Measurements from ENCODE around the gene TET2. TPM values are rescaled to one million over a fixed set of nuclear protein-coding genes. Genes with fewer than 3 reads are reported as not detected.

The TET2 gene
- total RNA-seq, 6 donors from 2014 or later = 25.1 to 41.9 (median 29.7) TPM

- H3K9me3 ChIP-seq = no peaks in the 10 kb centered on the region
- TF ChIP-seq EP300 (IDR thresholded peaks at IDR 0.05) (no peak), CTCF (IDR thresholded peaks at IDR 0.05) (no peak), POLR2A (IDR thresholded peaks at IDR 0.05) (no peak), POLR2AphosphoS5 (IDR thresholded peaks at IDR 0.05) (no peak)
- no peaks in the 10 kb centered on the region for H3K36me3 ChIP-seq
- H3K27me3 ChIP-seq = no peaks in the 10 kb centered on the region
- H3K4me1 ChIP-seq = no peaks in the 10 kb centered on the region
- ATAC-seq (ENCODE audit: low FRiP score in 2 of 2) (no peak), DNase-seq (no peak)
- WGBS, 2 donors = 43 to 44% methylated on average over 5 of the region's 5 CpGs
- H3K27ac ChIP-seq = no peak overlapping the region
- H3K4me3 ChIP-seq = no peak overlapping the region
Observed at GRCh38 chr4:105137121-105137875, 9.4 kb upstream of the TET2 start.

GRCh38 chr4:105139646-105140045, 7.0 kb upstream of the TET2 start:
- TF ChIP-seq POLR2A (IDR thresholded peaks at IDR 0.05) (no peak), CTCF (IDR thresholded peaks at IDR 0.05) (no peak)
- 80 to 82% methylated on average over 1 of the region's 1 CpG for WGBS, 2 donors
- no peak for DNase-seq
- Histone ChIP-seq H3K27ac (no peak overlapping the region), H3K36me3 (no peaks in the 10 kb centered on the region), H3K4me3 (no peak overlapping the region), H3K4me1 (peaks cover 0 to 5% (median 0%) of the 10 kb centered on the region in 4 donors), H3K27me3 (no peaks in the 10 kb centered on the region), H3K9me3 (no peaks in the 10 kb centered on the region)
- ATAC-seq (ENCODE audit: low FRiP score in 2 of 2) = no peak

GRCh38 chr4:105140684-105141490, 5.8 kb upstream of the TET2 start:
- TF ChIP-seq POLR2AphosphoS5 (IDR thresholded peaks at IDR 0.05) (no peak), CTCF (IDR thresholded peaks at IDR 0.05) (peak in 4 of 6 experiments; percentile 28 to 64 (median 54))
- Histone ChIP-seq H3K4me1 (peaks cover 0 to 7% (median 2%) of the 10 kb centered on the region in 4 donors), H3K27ac (no peak overlapping the region), H3K27me3 (no peaks in the 10 kb centered on the region), H3K9me3 (no peaks in the 10 kb centered on the region), H3K4me3 (no peak overlapping the region), H3K36me3 (no peaks in the 10 kb centered on the region)
- 35 to 47% methylated on average over 7 of the region's 7 CpGs for WGBS, 2 donors
- DNase-seq (peak in 1 of 2 donors; percentile 34), ATAC-seq (ENCODE audit: low FRiP score in 2 of 2) (no peak)

- Histone ChIP-seq H3K36me3 (no peaks in the 10 kb centered on the region), H3K9me3 (no peaks in the 10 kb centered on the region), H3K27ac (peak overlapping the region; percentile 92 to 97 (median 93)), H3K4me3 (peak overlapping the region; percentile 75 to 87 (median 82)), H3K4me1 (peaks cover 11 to 30% (median 17%) of the 10 kb centered on the region in 4 donors), H3K27me3 (no peaks in the 10 kb centered on the region)
- peak in 1 of 2 donors; percentile 19 for TF ChIP-seq POLR2AphosphoS5 (IDR thresholded peaks at IDR 0.05)
- TF ChIP-seq CTCF (IDR thresholded peaks at IDR 0.05) = no peak
- peak in 2 of 4 donors; percentile 23 to 65 for TF ChIP-seq POLR2A (IDR thresholded peaks at IDR 0.05)
- peak in 1 of 4 donors; percentile 8 for TF ChIP-seq EP300 (IDR thresholded peaks at IDR 0.05)
- 21 to 24% methylated on average over 21 of the region's 21 CpGs for WGBS, 2 donors
- DNase-seq (no peak), ATAC-seq (ENCODE audit: low FRiP score in 2 of 2) (peak in 1 of 2 donors; percentile 51)
Observed at GRCh38 chr4:105145156-105145902, 1.3 kb upstream of the TET2 start.
